OCI-LY3 (cell line): Measurements from ENCODE around the gene N4BP2.
A peak's percentile ranks its signal among the peaks of the same experiment; 100 is the strongest.

ENCODE experiments used
- H2AFZ ChIP-seq: fragments of 200-600, 300-600 bp; shearing (Covaris generic); 2 replicates; pipeline ENCODE4 v1.6.0; 2014; ENCODE audit warnings: antibody characterized with exemption, low read depth, low read length
- H3K27ac ChIP-seq: fragments of 200-600, 300-600 bp; sonication (generic); 2 replicates; pipeline ENCODE4 v1.5.1; 2014; ENCODE audit warnings: mild to moderate bottlenecking, low read length, moderate library complexity, mixed read lengths
- H3K27me3 ChIP-seq: fragments of 200-600, 300-600 bp; sonication (generic); 2 replicates; pipeline ENCODE4 v1.6.1; 2014; ENCODE audit warnings: low read depth, low read length, mixed read lengths
- H3K36me3 ChIP-seq: fragments of 200-600, 300-600 bp; sonication (generic); replicated peaks from 2 replicates; pipeline ENCODE3; 2014; ENCODE audit warnings: low read depth, low read length, mixed read lengths
- H3K4me1 ChIP-seq: fragments of 300-600, 200-600 bp; sonication (generic); 2 replicates; pipeline ENCODE4 v1.6.1; 2014; ENCODE audit warnings: low read length, mixed read lengths
- H3K4me2 ChIP-seq: fragments of 200-600, 300-600 bp; sonication (generic); 2 replicates; pipeline ENCODE4 v1.6.1; 2014; ENCODE audit warnings: low read length, mixed read lengths
- H3K4me3 ChIP-seq: fragments of 300-600, 200-600 bp; sonication (generic); 2 replicates; pipeline ENCODE4 v1.5.1; 2014; ENCODE audit warnings: antibody characterized with exemption, mild to moderate bottlenecking, low read length, moderate library complexity
- H3K79me2 ChIP-seq: fragments of 300-600, 200-600 bp; shearing (Covaris generic); 2 replicates; pipeline ENCODE4 v1.6.1; 2014; ENCODE audit warnings: mild to moderate bottlenecking, low read length, mixed read lengths
- H3K9ac ChIP-seq: fragments of 300-600, 200-600 bp; shearing (Covaris generic); 2 replicates; pipeline ENCODE4 v1.6.0; 2014; ENCODE audit warnings: mild to moderate bottlenecking, low read length, moderate library complexity
- H3K9me3 ChIP-seq: fragments of 200-600, 300-600 bp; shearing (Covaris generic); 2 replicates; pipeline ENCODE4 v1.6.1; 2014; ENCODE audit warnings: low read length, mixed read lengths; ENCODE audit not compliant: insufficient read depth
- H4K20me1 ChIP-seq: fragments of 200-600, 300-600 bp; sonication (generic); 2 replicates; pipeline ENCODE4 v1.6.1; 2016; ENCODE audit warnings: low read length, mixed read lengths; ENCODE audit not compliant: insufficient read depth
- EZH2phosphoT487 ChIP-seq: fragments of 200-600 bp; shearing (Covaris generic); IDR thresholded peaks from 2 replicates; pipeline ENCODE4 v1.6.1; 2018; ENCODE audit warnings: antibody characterized with exemption, mixed run types, low read depth
- TF ChIP-seq, protein P1 (sequence below): fragments of 200-600, 300-600 bp; sonication (generic); IDR thresholded peaks from 2 replicates; pipeline ENCODE4 v1.5.1; 2014; ENCODE audit warnings: antibody characterized with exemption, low read length, low read depth

Gene N4BP2

DNA sequence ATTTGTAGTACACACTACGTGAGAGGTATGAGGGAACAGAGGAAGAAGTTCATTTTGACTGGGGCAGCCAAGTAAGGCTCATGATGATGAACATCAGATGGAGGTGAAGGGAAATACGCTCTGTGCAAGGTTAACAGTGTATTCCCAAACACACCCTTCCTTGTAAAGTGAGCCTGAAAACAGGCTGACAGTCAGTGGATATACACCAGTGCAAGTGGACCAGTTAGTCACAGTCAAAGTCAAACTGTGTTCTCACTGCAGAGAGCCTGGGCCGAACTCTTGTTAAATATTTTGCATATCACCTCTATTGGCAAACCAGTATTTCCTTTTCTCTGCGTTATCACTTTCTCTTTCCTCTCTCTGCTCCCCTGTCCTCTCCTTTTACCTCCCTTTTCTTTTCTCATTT is 116.8 kb downstream of the N4BP2 start:
- no peaks in the 10 kb centered on the region for H4K20me1 ChIP-seq
- 0 out of 2 replicates have a peak overlapping the region, but pooled peaks have one; percentile 0 for H3K9ac ChIP-seq
- H3K27ac ChIP-seq = no peak overlapping the region
- TF ChIP-seq, protein P1, sequence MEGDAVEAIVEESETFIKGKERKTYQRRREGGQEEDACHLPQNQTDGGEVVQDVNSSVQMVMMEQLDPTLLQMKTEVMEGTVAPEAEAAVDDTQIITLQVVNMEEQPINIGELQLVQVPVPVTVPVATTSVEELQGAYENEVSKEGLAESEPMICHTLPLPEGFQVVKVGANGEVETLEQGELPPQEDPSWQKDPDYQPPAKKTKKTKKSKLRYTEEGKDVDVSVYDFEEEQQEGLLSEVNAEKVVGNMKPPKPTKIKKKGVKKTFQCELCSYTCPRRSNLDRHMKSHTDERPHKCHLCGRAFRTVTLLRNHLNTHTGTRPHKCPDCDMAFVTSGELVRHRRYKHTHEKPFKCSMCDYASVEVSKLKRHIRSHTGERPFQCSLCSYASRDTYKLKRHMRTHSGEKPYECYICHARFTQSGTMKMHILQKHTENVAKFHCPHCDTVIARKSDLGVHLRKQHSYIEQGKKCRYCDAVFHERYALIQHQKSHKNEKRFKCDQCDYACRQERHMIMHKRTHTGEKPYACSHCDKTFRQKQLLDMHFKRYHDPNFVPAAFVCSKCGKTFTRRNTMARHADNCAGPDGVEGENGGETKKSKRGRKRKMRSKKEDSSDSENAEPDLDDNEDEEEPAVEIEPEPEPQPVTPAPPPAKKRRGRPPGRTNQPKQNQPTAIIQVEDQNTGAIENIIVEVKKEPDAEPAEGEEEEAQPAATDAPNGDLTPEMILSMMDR = no peak
- no peak for TF ChIP-seq EZH2phosphoT487
- no peaks in the 10 kb centered on the region for H3K36me3 ChIP-seq
- H3K4me2 ChIP-seq = peak overlapping the region; percentile 60
- H3K9me3 ChIP-seq = no peaks in the 10 kb centered on the region
- peaks cover 70% of the 10 kb centered on the region for H3K4me1 ChIP-seq
- H3K4me3 ChIP-seq = peak overlapping the region; percentile 1; the same call in 1 of the 2 replicates
- H2AFZ ChIP-seq = no peak overlapping the region
- H3K27me3 ChIP-seq = no peaks in the 10 kb centered on the region
- H3K79me2 ChIP-seq = no peaks in the 10 kb centered on the region

DNA sequence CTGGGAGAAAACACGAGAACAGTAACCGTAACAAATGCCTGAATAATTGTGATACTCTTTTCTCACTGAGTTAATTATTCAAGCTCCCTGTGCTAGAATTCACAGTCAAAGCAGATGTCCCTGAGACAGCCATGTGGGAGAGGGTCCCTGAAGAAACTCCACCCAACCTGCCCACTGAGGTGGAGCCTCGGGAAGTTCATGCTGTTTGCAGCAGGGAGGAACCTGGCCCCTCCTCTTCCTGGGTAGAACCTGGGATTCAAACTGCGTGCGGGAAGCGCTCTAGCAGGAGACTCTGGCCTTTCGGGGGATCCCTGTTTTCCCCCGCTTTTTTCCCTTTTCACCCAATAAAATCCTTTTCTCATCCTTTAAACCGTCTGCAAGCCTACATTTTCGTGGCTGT is 120.0 kb downstream of the N4BP2 start:
- H3K79me2 ChIP-seq = no peaks in the 10 kb centered on the region
- H4K20me1 ChIP-seq = no peaks in the 10 kb centered on the region
- H3K4me1 ChIP-seq = peaks cover 74% of the 10 kb centered on the region
- H2AFZ ChIP-seq = peak overlapping the region; percentile 63
- peak overlapping the region; percentile 29 for H3K9ac ChIP-seq
- H3K4me3 ChIP-seq = peak overlapping the region; percentile 66
- H3K27ac ChIP-seq = no peak overlapping the region
- H3K36me3 ChIP-seq = no peaks in the 10 kb centered on the region
- peak overlapping the region; percentile 78 for H3K4me2 ChIP-seq
- TF ChIP-seq, protein P1 = no peak
- TF ChIP-seq EZH2phosphoT487 = no peak
- H3K9me3 ChIP-seq = no peaks in the 10 kb centered on the region
- no peaks in the 10 kb centered on the region for H3K27me3 ChIP-seq

DNA sequence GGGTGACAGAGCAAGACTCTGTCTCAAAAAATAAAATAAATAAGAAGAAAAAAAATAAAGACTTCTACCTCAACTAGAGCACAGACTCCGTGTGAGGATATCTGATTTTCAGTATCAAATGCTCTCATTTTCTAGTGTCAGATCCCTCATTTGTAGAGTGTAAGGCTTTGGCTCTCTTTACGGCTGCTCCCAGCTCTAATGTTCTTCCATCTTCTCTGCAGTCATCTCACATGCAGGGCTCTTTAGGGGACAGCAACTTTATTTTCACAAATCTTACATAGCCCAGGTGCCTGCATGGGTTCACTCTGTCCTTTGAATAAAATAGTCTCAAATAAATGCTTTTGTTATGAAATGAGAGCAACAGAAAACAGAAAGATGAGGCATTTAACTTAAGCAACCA is 120.9 kb downstream of the N4BP2 start:
- H3K4me2 ChIP-seq = peak overlapping the region; percentile 78
- H3K9ac ChIP-seq = peak overlapping the region; percentile 58
- peaks cover 77% of the 10 kb centered on the region for H3K4me1 ChIP-seq
- H3K36me3 ChIP-seq = no peaks in the 10 kb centered on the region
- no peaks in the 10 kb centered on the region for H3K79me2 ChIP-seq
- no peaks in the 10 kb centered on the region for H3K27me3 ChIP-seq
- peak overlapping the region; percentile 79 for H3K27ac ChIP-seq
- H3K9me3 ChIP-seq = no peaks in the 10 kb centered on the region
- no peak overlapping the region for H2AFZ ChIP-seq
- H3K4me3 ChIP-seq = peak overlapping the region; percentile 66
- no peaks in the 10 kb centered on the region for H4K20me1 ChIP-seq
- TF ChIP-seq EZH2phosphoT487 = no peak
- TF ChIP-seq, protein P1 = no peak

DNA sequence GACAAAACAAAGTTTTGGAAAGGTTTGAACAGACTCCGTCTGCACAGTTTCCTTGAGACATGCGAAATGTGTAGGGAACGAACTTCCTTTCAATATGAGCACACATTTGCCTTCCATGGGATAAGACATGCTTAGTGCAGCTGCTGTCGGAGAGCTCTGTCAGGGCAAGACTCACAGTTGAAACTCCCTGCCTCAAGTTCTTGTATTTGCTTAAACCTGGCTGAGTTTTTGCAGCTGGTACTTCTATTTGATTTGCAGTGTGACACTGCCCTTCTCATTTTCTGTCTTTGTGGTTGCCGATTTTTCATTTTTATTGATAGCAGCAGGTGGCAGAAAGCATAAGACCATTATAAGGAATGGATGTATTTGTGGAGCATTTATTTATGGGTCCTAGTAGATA is 122.0 kb downstream of the N4BP2 start:
- Histone ChIP-seq H3K36me3 (no peaks in the 10 kb centered on the region), H3K9me3 (no peaks in the 10 kb centered on the region), H3K79me2 (no peaks in the 10 kb centered on the region), H3K9ac (peak overlapping the region; percentile 58), H3K4me3 (peak overlapping the region; percentile 66), H2AFZ (peak overlapping the region; percentile 5; the same call in 1 of the 2 replicates), H3K4me2 (peak overlapping the region; percentile 78), H3K27ac (peak overlapping the region; percentile 79), H4K20me1 (no peaks in the 10 kb centered on the region), H3K4me1 (peaks cover 76% of the 10 kb centered on the region), H3K27me3 (no peaks in the 10 kb centered on the region)
- TF ChIP-seq EZH2phosphoT487 = no peak
- TF ChIP-seq, protein P1 = no peak
